Progenitor cell of endocrine pancreas (in vitro differentiated cells): ENCODE data around the gene TNPO3. TPM values are rescaled to one million over a fixed set of nuclear protein-coding genes. Genes with fewer than 3 reads are reported as not detected.

Experiments
- DNase-seq: peaks from one replicate; pipeline ENCODE4 v3.0.0; 2021; ENCODE audit warnings: low spot score; ENCODE audit not compliant: unreplicated experiment
- H3K27ac Mint-ChIP-seq: 2 replicates; pipeline ENCODE4 v1.8.0; 2021; ENCODE audit warnings: mild to moderate bottlenecking, moderate library complexity, mixed read lengths
- H3K27me3 Mint-ChIP-seq: 2 replicates; pipeline ENCODE4 v1.8.0; 2021; ENCODE audit warnings: mixed read lengths
- H3K36me3 Mint-ChIP-seq: 2 replicates; pipeline ENCODE4 v1.8.0; 2022; ENCODE audit warnings: mixed read lengths; ENCODE audit not compliant: insufficient read depth
- H3K4me1 Mint-ChIP-seq: 2 replicates; pipeline ENCODE4 v1.8.0; 2021; ENCODE audit warnings: low read depth, mixed read lengths
- H3K4me3 Mint-ChIP-seq: 2 replicates; pipeline ENCODE4 v1.8.0; 2021; ENCODE audit warnings: low read depth, mild to moderate bottlenecking, moderate library complexity, mixed read lengths
- H3K9me3 Mint-ChIP-seq: 2 replicates; pipeline ENCODE4 v1.8.0; 2021; ENCODE audit warnings: low read depth, mixed read lengths
- total RNA-seq: library from RNA; stranded (reverse); gene quantifications from 2 replicates; pipeline ENCODE4 v1.2.1, GENCODE V29; 2021
- TF ChIP-seq, protein P1 (sequence below): fragments of 200-600 bp; sonication (generic); IDR thresholded peaks from one replicate; pipeline ENCODE4 v1.5.0; 2021; ENCODE audit warnings: antibody characterized with exemption, mild to moderate bottlenecking; ENCODE audit not compliant: unreplicated experiment

Gene TNPO3
- total RNA-seq, 1 donor from 2014 or later, result 44.8 TPM

DNA sequence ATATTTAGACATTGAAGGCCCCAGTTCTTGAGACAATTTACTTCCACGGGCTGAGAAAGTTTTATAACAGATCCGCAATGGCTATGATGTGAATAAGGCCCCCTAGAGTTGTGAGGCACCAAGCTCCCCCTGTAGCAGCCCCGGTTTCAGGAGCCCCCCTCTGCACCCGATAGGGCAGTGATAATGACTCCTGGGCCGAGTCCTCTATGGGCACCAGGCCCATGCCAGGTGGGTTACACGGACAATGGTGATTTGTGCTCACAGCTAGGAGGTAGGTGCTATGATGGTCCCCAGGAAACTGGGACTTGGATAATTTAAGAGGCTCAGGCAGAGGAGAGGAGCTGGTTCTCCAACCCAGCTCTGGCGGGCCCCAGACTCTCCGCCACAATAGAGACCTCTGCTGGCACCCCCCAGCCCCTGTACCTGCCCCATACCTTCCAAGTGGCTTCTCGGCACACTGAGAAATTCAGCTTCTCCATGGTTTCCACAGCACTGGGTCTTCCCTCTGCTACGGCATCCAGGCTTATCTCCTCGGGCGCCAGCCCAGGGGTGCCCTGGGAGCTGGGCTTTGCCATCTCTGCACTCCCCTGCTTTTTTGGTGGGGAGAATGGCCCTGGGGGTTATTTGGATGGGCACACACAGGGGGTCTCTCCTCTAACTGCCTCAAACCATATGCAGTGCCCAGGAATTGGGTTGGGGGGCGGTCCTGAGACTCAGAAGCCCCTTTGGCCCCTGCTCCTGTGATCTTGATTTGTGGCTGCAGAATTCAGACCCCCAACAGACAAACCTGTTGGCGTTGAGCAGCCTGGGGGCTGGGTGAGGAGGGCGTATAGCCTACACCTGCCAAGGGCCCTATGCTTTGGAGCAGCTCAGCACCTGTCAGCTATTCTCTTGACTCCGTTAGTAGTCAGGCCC lies 132.2 kb downstream of the TNPO3 start:
- DNase-seq, result no peak
- Mint-ChIP-seq H3K27me3 (peaks cover 44% of the 10 kb centered on the region), H3K27ac (no peak overlapping the region), H3K9me3 (no peaks in the 10 kb centered on the region), H3K4me1 (peaks cover 5% of the 10 kb centered on the region), H3K4me3 (no peak overlapping the region), H3K36me3 (no peaks in the 10 kb centered on the region)
- TF ChIP-seq, protein P1, sequence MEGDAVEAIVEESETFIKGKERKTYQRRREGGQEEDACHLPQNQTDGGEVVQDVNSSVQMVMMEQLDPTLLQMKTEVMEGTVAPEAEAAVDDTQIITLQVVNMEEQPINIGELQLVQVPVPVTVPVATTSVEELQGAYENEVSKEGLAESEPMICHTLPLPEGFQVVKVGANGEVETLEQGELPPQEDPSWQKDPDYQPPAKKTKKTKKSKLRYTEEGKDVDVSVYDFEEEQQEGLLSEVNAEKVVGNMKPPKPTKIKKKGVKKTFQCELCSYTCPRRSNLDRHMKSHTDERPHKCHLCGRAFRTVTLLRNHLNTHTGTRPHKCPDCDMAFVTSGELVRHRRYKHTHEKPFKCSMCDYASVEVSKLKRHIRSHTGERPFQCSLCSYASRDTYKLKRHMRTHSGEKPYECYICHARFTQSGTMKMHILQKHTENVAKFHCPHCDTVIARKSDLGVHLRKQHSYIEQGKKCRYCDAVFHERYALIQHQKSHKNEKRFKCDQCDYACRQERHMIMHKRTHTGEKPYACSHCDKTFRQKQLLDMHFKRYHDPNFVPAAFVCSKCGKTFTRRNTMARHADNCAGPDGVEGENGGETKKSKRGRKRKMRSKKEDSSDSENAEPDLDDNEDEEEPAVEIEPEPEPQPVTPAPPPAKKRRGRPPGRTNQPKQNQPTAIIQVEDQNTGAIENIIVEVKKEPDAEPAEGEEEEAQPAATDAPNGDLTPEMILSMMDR, result no peak

DNA sequence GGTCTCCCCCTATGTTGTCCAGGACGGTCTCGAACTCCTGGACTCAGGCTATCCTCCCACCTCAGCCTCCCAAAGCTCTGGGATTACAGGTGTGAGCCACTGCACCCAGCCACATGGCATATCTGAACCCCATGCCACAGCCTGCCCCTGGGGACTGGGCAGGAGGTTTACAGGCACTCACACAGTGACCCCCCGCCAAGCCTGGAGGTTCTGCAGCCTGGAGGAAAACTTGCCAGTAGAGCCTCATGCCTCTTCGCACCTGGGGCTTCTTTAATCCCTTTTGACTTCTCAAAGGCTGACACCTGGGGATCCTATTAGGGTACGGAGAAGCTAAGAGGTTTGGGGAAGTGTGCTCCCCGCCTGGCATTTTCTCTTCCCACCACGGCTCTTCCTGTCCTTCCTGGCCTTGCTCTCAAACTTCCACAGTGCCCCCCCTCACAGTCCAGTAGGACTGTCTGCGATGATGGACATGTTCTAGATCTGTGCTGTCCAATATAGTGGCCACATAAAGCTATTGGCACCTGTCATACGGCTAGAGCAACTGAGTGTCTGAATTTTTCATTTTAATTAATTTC lies 133.0 kb downstream of the TNPO3 start:
- Mint-ChIP-seq H3K27me3 (peaks cover 49% of the 10 kb centered on the region), H3K9me3 (no peaks in the 10 kb centered on the region), H3K4me3 (no peak overlapping the region), H3K4me1 (peaks cover 5% of the 10 kb centered on the region), H3K36me3 (no peaks in the 10 kb centered on the region), H3K27ac (no peak overlapping the region)
- TF ChIP-seq, protein P1, result no peak
- DNase-seq, result no peak

DNA sequence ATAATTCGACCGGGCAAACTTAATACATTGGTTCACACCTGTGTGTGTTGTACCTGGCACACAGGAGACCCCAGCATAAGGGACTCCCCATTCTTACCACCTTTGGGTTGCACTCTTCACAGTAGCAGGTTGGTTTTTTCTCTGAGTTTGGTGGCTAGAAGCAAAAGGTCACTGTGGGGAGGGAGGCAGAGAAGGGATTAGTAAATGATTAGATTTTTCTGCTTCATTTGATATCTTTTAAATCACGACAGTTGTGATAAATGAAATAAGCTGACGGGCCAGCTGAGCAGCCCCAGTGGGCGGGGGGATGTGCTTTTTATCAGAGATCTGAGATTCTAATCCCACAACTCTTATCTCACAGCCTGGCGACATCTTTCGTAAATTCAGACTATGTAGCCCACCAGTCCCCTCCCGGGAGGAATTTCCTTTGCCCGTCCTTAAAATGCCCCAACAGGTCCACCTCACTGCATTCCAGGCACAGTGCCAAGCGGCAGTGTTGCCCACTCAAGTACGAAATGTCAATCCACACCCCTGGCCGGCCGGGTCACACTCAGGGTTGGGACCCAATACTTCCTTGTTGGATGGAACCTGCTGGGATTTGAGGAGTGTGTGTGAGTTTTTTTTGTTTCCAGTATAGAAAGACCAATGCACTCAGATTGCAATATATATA lies 133.9 kb downstream of the TNPO3 start:
- Mint-ChIP-seq H3K36me3 (no peaks in the 10 kb centered on the region), H3K27me3 (peaks cover 55% of the 10 kb centered on the region), H3K4me1 (peaks cover 5% of the 10 kb centered on the region), H3K27ac (no peak overlapping the region), H3K9me3 (no peaks in the 10 kb centered on the region), H3K4me3 (no peak overlapping the region)
- TF ChIP-seq, protein P1, result no peak
- no peak for DNase-seq

DNA sequence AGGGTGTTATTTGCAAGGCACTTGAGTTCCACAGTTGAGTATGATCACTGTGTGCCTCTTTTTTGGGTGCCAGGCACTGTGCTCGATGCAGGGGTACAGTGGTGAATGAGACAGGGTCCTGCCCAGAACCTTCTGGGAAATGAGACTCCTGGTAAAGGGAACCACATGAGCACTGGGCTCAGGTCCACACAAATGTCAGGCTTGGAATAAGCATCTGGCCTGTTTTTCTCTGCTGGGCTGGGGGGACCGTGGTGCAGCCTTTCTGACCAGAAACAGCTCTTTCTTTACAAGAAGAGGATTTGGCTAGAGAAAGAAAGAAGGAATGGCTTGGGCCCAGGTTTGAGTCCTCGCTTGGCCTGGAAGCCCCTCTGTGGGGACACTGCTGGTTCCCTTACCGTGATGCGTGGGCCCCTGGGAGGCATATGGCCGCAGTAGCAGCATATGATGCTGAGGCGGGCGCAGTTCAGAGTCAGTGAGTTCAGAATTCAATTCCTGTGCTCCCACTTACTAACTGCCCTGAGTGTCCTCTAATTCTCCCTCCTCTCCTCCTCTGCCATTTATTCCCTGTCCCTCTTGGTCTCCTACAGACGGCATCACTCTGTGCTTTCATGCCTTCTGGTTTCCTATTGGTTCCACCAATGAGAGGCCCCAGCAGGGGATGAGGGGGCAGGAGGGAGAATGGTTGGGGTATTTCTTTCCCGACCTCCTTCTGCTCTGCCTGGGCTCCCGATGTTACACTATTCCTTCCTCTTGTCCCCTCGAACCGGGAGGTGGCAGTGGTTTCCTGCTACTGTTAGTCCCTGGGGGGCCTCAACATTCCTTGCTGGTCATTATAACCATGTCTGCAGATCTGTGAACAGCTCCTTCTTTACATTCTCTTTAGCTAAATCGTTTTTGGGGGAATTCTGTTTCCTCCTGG lies 134.8 kb downstream of the TNPO3 start:
- DNase-seq, result no peak
- Mint-ChIP-seq H3K27ac (no peak overlapping the region), H3K4me1 (peaks cover 7% of the 10 kb centered on the region), H3K27me3 (peaks cover 60% of the 10 kb centered on the region), H3K9me3 (no peaks in the 10 kb centered on the region), H3K36me3 (no peaks in the 10 kb centered on the region), H3K4me3 (no peak overlapping the region)
- TF ChIP-seq, protein P1, result no peak
